Hepatic stellate cell (primary cell): ENCODE measurements around the gene CNOT4.

ENCODE experiments used
- DNase-seq: peaks from one replicate; pipeline ENCODE4 v3.0.0; 2011; ENCODE audit warnings: low spot score

The CNOT4 gene

GRCh38 chr7:135509839-135510591 lies at the start of gene CNOT4:
Gene CNOT4 (minus strand): TSS chr7:135510102. CDS start chr7:135438331, 71,771 bp downstream.
- peak; percentile 95 for DNase-seq

GRCh38 chr7:135558881-135559280 lies 49.0 kb upstream of the CNOT4 start:
- no peak for DNase-seq

- peak; percentile 71 for DNase-seq
Observed at GRCh38 chr7:135558337-135558767, 48.5 kb upstream of the CNOT4 start.

GRCh38 chr7:135557455-135558336 lies 47.8 kb upstream of the CNOT4 start, which contains the start of gene NUP205:
Gene NUP205 (plus strand): TSS chr7:135557917. CDS start chr7:135557945, 28 bp downstream.
- DNase-seq = peak; percentile 87

GRCh38 chr7:135553346-135553745 lies 43.4 kb upstream of the CNOT4 start:
- no peak for DNase-seq

GRCh38 chr7:135552148-135552547 lies 42.2 kb upstream of the CNOT4 start:
- no peak for DNase-seq

GRCh38 chr7:135550196-135550595 lies 40.3 kb upstream of the CNOT4 start:
- DNase-seq = no peak

GRCh38 chr7:135541029-135541428 lies 31.1 kb upstream of the CNOT4 start:
- no peak for DNase-seq

GRCh38 chr7:135539629-135540028 lies 29.7 kb upstream of the CNOT4 start:
- DNase-seq = no peak

- no peak for DNase-seq
Observed at GRCh38 chr7:135538376-135538775, 28.5 kb upstream of the CNOT4 start.

- no peak for DNase-seq
Observed at GRCh38 chr7:135537905-135538304, 28.0 kb upstream of the CNOT4 start.

- no peak for DNase-seq
Observed at GRCh38 chr7:135537453-135537852, 27.6 kb upstream of the CNOT4 start.

- no peak for DNase-seq
Observed at GRCh38 chr7:135536150-135536549, 26.2 kb upstream of the CNOT4 start.

- no peak for DNase-seq
Observed at GRCh38 chr7:135527025-135527424, 17.1 kb upstream of the CNOT4 start.

- no peak for DNase-seq
Observed at GRCh38 chr7:135525426-135525825, 15.5 kb upstream of the CNOT4 start.

- no peak for DNase-seq
Observed at GRCh38 chr7:135523146-135523545, 13.2 kb upstream of the CNOT4 start.

- no peak for DNase-seq
Observed at GRCh38 chr7:135522509-135522908, 12.6 kb upstream of the CNOT4 start.

GRCh38 chr7:135519871-135520270 lies 10.0 kb upstream of the CNOT4 start:
- DNase-seq = no peak

- no peak for DNase-seq
Observed at GRCh38 chr7:135519233-135519688, 9.4 kb upstream of the CNOT4 start.

- DNase-seq = no peak
Observed at GRCh38 chr7:135518748-135519147, 8.8 kb upstream of the CNOT4 start.

GRCh38 chr7:135517060-135517459 lies 7.2 kb upstream of the CNOT4 start:
- no peak for DNase-seq

GRCh38 chr7:135514856-135515255 lies 5.0 kb upstream of the CNOT4 start:
- no peak for DNase-seq
